SU-DHL-6 (cell line): Measurements from ENCODE around the gene AGBL3.
"Not testable (repeated sequence)": the region's sequence is repeated elsewhere in the genome, so short reads cannot be mapped to it uniquely, and the experiment has no call there.

ENCODE experiments used
- H2AFZ ChIP-seq: fragments of 200-600 bp; sonication (generic); 2 replicates; pipeline ENCODE4 v1.6.1; 2014; ENCODE audit warnings: low read depth, mild to moderate bottlenecking, moderate library complexity, mixed read lengths, antibody characterized with exemption, low read length; ENCODE audit not compliant: severe bottlenecking
- H3F3A ChIP-seq: fragments of 200-600 bp; shearing (Covaris generic); 2 replicates; pipeline ENCODE4 v1.6.0; 2016; ENCODE audit warnings: antibody characterized with exemption, mild to moderate bottlenecking; ENCODE audit not compliant: insufficient read depth
- H3K27ac ChIP-seq: fragments of 200-600 bp; sonication (generic); 2 replicates; pipeline ENCODE4 v1.5.1; 2016; ENCODE audit warnings: low read depth, mild to moderate bottlenecking, low read length, moderate library complexity, mixed read lengths
- H3K27me3 ChIP-seq: fragments of 200-600 bp; sonication (generic), shearing (Covaris generic); 2 replicates; pipeline ENCODE4 v1.6.0; 2014; ENCODE audit warnings: mild to moderate bottlenecking, low read length
- H3K36me3 ChIP-seq: fragments of 200-600 bp; sonication (generic); 2 replicates; pipeline ENCODE4 v1.6.1; 2014; ENCODE audit warnings: mild to moderate bottlenecking, low read length, mixed read lengths
- H3K4me2 ChIP-seq: fragments of 300-600, 200-600 bp; shearing (Covaris generic), sonication (generic); 2 replicates; pipeline ENCODE4 v1.6.0; 2014; ENCODE audit warnings: low read length, low read depth, mild to moderate bottlenecking; ENCODE audit not compliant: poor library complexity, severe bottlenecking
- H3K4me3 ChIP-seq: fragments of 200-600 bp; sonication (generic); 2 replicates; pipeline ENCODE4 v1.5.1; 2014; ENCODE audit warnings: antibody characterized with exemption, low read length, mild to moderate bottlenecking, mixed read lengths; ENCODE audit not compliant: insufficient read depth, poor library complexity, severe bottlenecking
- H3K79me2 ChIP-seq: fragments of 200-600 bp; sonication (generic); 2 replicates; pipeline ENCODE4 v1.6.1; 2014; ENCODE audit warnings: mild to moderate bottlenecking, low read length, moderate library complexity; ENCODE audit not compliant: insufficient read depth
- H3K9ac ChIP-seq: fragments of 200-600 bp; sonication (generic); 2 replicates; pipeline ENCODE4 v1.7.0; 2014; ENCODE audit warnings: mild to moderate bottlenecking, low read length
- H3K9me2 ChIP-seq: fragments of 200-600 bp; sonication (generic); replicated peaks from 2 replicates; pipeline ENCODE4 v1.6.1; 2014; ENCODE audit warnings: low read length; ENCODE audit not compliant: insufficient read depth
- H3K9me3 ChIP-seq: fragments of 200-600 bp; sonication (generic); 2 replicates; pipeline ENCODE4 v1.6.1; 2014; ENCODE audit warnings: low read length, mixed read lengths; ENCODE audit not compliant: insufficient read depth
- H4K20me1 ChIP-seq: fragments of 200-600 bp; sonication (generic); 2 replicates; pipeline ENCODE4 v1.6.1; 2014; ENCODE audit warnings: low read depth, mild to moderate bottlenecking, antibody characterized with exemption, low read length, moderate library complexity, mixed read lengths
- CTCF ChIP-seq: fragments of 200-600 bp; sonication (generic); IDR thresholded peaks from one replicate; pipeline ENCODE4 v1.5.1; 2017; ENCODE audit warnings: antibody characterized with exemption, mild to moderate bottlenecking, low read length, moderate library complexity; ENCODE audit not compliant: insufficient read depth, poor library complexity, severe bottlenecking
- EZH2phosphoT487 ChIP-seq: fragments of 200-600 bp; sonication (generic), shearing (Covaris generic); conservative IDR thresholded peaks from 2 replicates; pipeline ENCODE4 v1.6.1; 2018; ENCODE audit warnings: mild to moderate bottlenecking, antibody characterized with exemption, low read length, moderate library complexity, mixed read lengths

The AGBL3 gene

GRCh38 chr7:135117096-135117495, 130.8 kb downstream of the AGBL3 start:
- TF ChIP-seq EZH2phosphoT487, result no peak
- TF ChIP-seq CTCF, result no peak
- Histone ChIP-seq H3K79me2 (no peaks in the 10 kb centered on the region), H3K9me3 (no peaks in the 10 kb centered on the region), H3K36me3 (no peaks in the 10 kb centered on the region), H3K4me2 (no peak overlapping the region), H3K4me3 (no peak overlapping the region), H3K27me3 (no peaks in the 10 kb centered on the region), H3F3A (no peaks in the 10 kb centered on the region), H3K27ac (no peak overlapping the region), H4K20me1 (no peaks in the 10 kb centered on the region), H3K9ac (no peak overlapping the region), H2AFZ (no peak overlapping the region), H3K9me2 (no peaks in the 10 kb centered on the region)

GRCh38 chr7:135121868-135122267, 135.6 kb downstream of the AGBL3 start:
- Histone ChIP-seq H3K4me2 (no peak overlapping the region), H3F3A (no peaks in the 10 kb centered on the region), H3K9me3 (no peaks in the 10 kb centered on the region), H2AFZ (no peak overlapping the region), H4K20me1 (no peaks in the 10 kb centered on the region), H3K9ac (no peak overlapping the region), H3K27ac (no peak overlapping the region), H3K79me2 (no peaks in the 10 kb centered on the region), H3K27me3 (no peaks in the 10 kb centered on the region), H3K36me3 (no peaks in the 10 kb centered on the region), H3K4me3 (no peak overlapping the region), H3K9me2 (no peaks in the 10 kb centered on the region)
- no peak for TF ChIP-seq CTCF
- TF ChIP-seq EZH2phosphoT487, result no peak

GRCh38 chr7:135124631-135125030, 138.3 kb downstream of the AGBL3 start:
- H4K20me1 ChIP-seq, H3K9me2 ChIP-seq, H3K9me3 ChIP-seq, H3K27me3 ChIP-seq, H3K27ac ChIP-seq, H3K4me3 ChIP-seq, H3K9ac ChIP-seq, H3F3A ChIP-seq, H3K79me2 ChIP-seq, H2AFZ ChIP-seq, H3K4me2 ChIP-seq, H3K36me3 ChIP-seq: not testable (repeated sequence)

GRCh38 chr7:135128931-135129330, 142.6 kb downstream of the AGBL3 start:
- H3K9me2 ChIP-seq, result no peaks in the 10 kb centered on the region
- H3K4me3 ChIP-seq, result no peak overlapping the region
- no peaks in the 10 kb centered on the region for H3K79me2 ChIP-seq
- no peak overlapping the region for H2AFZ ChIP-seq
- H3K9me3 ChIP-seq, result no peaks in the 10 kb centered on the region
- H3K4me2 ChIP-seq, result no peak overlapping the region
- no peak overlapping the region for H3K9ac ChIP-seq
- H3F3A ChIP-seq, result no peaks in the 10 kb centered on the region
- H3K27ac ChIP-seq, result no peak overlapping the region
- no peak for TF ChIP-seq EZH2phosphoT487
- no peak for TF ChIP-seq CTCF
- H4K20me1 ChIP-seq, result no peaks in the 10 kb centered on the region
- H3K36me3 ChIP-seq, result peaks cover 5% of the 10 kb centered on the region; the same call in 1 of the 2 replicates
- no peaks in the 10 kb centered on the region for H3K27me3 ChIP-seq
